AG04450 (cell line): ENCODE results near the gene HBM. TPM values are rescaled to one million over a fixed set of nuclear protein-coding genes. Genes with fewer than 3 reads are reported as not detected.

Experiments used
- CTCF ChIA-PET: fragments of 300-600, 350-600 bp; formaldehyde crosslinking; extraction: SDS; loops from one replicate; lab custom pipeline; 2022; ENCODE audit warnings: antibody characterized with exemption, inconsistent platforms; lab: Charles Lee
- POLR2A ChIA-PET: fragments of 350-600 bp; formaldehyde crosslinking; extraction: SDS; loops from one replicate; lab custom pipeline; 2021; ENCODE audit warnings: antibody characterized with exemption, inconsistent platforms; lab: Yijun Ruan, JAX
- DNase-seq: peaks from one replicate; pipeline ENCODE4 v3.0.0-alpha.2; 2011; ENCODE audit warnings: low read depth, low spot score
- H3K27ac ChIP-seq: one replicate; pipeline ENCODE4 v1.5.1; 2012; ENCODE audit warnings: low read depth, low read length, control low read depth
- H3K27me3 ChIP-seq: one replicate; pipeline ENCODE4 v1.6.0; 2012; ENCODE audit warnings: low read length; ENCODE audit not compliant: control insufficient read depth, insufficient read depth
- H3K4me3 ChIP-seq: 2 replicates; pipeline ENCODE4 v1.5.1; 2011; ENCODE audit warnings: mild to moderate bottlenecking, low read depth, low read length, control low read depth
- H3K9me3 ChIP-seq: 2 replicates; pipeline ENCODE4 v1.5.1; 2012; ENCODE audit warnings: low read length; ENCODE audit not compliant: control insufficient read depth, insufficient read depth
- CTCF ChIP-seq: IDR thresholded peaks from 2 replicates; pipeline ENCODE4 v1.5.1; 2011; ENCODE audit warnings: low read depth, low read length, control low read depth, inconsistent platforms
- polyA plus RNA-seq: library from polyadenylated mRNA; depleted of rRNA; stranded (reverse); fragments of >200 nt; gene quantifications from 2 replicates; pipeline ENCODE4 v1.2.3, GENCODE V29; 2011

HBM gene
- polyA plus RNA-seq, 1 experiment, result not detected

GRCh38 chr16:180681-181564 lies 15.1 kb downstream of the HBM start:
- CTCF ChIA-PET, result interaction anchor here (0.5 to 4.0 kb wide), 24 partner anchors 10 to 181 kb away, joined by 3 to 89 read pairs (median 4); partner anchors contain the start of genes POLR3K and SNRNP25
- POLR2A ChIA-PET, result interaction anchor here (0.8 to 1.1 kb wide), 2 partner anchors 24 to 74 kb away, joined by 5 read pairs; no protein-coding TSS in a partner anchor
- Histone ChIP-seq H3K27me3 (peaks cover 25% of the 10 kb centered on the region), H3K4me3 (peak overlapping the region; percentile 50), H3K9me3 (no peaks in the 10 kb centered on the region), H3K27ac (no peak overlapping the region)
- TF ChIP-seq CTCF, result peak; percentile 5; the same call in 1 of the 2 replicates
- DNase-seq, result no peak

GRCh38 chr16:181565-182021 lies 15.8 kb downstream of the HBM start:
- Histone ChIP-seq H3K27me3 (peaks cover 25% of the 10 kb centered on the region), H3K9me3 (no peaks in the 10 kb centered on the region), H3K4me3 (no peak overlapping the region), H3K27ac (no peak overlapping the region)
- no peak for DNase-seq
- POLR2A ChIA-PET, result interaction anchor here (0.8 kb wide), 1 partner anchor 25 kb away, joined by 5 read pairs; no protein-coding TSS in a partner anchor
- peak; percentile 89 for TF ChIP-seq CTCF
- CTCF ChIA-PET, result interaction anchor here (0.6 to 4.0 kb wide), 22 partner anchors 9 to 181 kb away, joined by 3 to 89 read pairs (median 4); no protein-coding TSS in a partner anchor

DNA sequence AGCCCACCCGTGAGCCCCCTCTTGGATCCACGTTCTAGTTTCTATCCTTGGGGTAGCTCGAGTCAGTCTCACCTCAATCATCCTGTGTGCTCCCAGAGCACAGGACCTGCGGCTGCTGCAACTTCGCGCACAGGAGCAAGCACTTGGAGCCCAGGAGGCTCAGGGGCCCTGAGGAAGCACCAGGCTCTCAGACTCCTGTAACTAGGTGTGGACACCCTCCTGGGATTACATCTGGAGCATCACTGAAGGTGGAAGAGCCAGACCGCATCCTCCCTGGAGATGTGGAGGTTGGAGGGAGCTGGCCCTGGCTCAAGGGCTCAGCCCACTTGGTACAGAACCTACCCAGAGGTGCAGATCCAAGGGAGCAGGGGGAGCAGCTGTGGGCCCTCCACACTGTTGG lies 17.2 kb downstream of the HBM start:
- ChIA-PET CTCF (interaction anchor here (0.7 to 4.0 kb wide), 2 partner anchors 77 to 179 kb away, joined by 3 to 89 read pairs; no protein-coding TSS in a partner anchor), POLR2A (interaction anchor here (0.6 kb wide), 1 partner anchor 10 kb away, joined by 5 read pairs; no protein-coding TSS in a partner anchor)
- H3K4me3 ChIP-seq, result no peak overlapping the region
- H3K9me3 ChIP-seq, result peaks cover 4% of the 10 kb centered on the region; the same call in 1 of the 2 replicates
- TF ChIP-seq CTCF, result no peak
- H3K27me3 ChIP-seq, result peaks cover 16% of the 10 kb centered on the region
- no peak for DNase-seq
- H3K27ac ChIP-seq, result no peak overlapping the region

GRCh38 chr16:185213-185612 lies 19.4 kb downstream of the HBM start:
- TF ChIP-seq CTCF, result no peak
- Histone ChIP-seq H3K9me3 (peaks cover 4% of the 10 kb centered on the region; the same call in 1 of the 2 replicates), H3K27ac (no peak overlapping the region), H3K27me3 (no peaks in the 10 kb centered on the region), H3K4me3 (no peak overlapping the region)
- no peak for DNase-seq
- ChIA-PET CTCF (interaction anchor here (1.6 kb wide), 1 partner anchor 168 kb away, joined by 3 read pairs; no protein-coding TSS in a partner anchor), POLR2A (interaction anchor here (0.6 kb wide), 1 partner anchor 412 kb away, joined by 5 read pairs; no protein-coding TSS in a partner anchor)
